ENCODE data around the gene SLC39A3. TPM values are rescaled to one million over a fixed set of nuclear protein-coding genes. Genes with fewer than 3 reads are reported as not detected.

The SLC39A3 gene
- total and polyA plus RNA-seq, 2 experiments from 2014 or later = 36.1 to 44.3 TPM

DNA sequence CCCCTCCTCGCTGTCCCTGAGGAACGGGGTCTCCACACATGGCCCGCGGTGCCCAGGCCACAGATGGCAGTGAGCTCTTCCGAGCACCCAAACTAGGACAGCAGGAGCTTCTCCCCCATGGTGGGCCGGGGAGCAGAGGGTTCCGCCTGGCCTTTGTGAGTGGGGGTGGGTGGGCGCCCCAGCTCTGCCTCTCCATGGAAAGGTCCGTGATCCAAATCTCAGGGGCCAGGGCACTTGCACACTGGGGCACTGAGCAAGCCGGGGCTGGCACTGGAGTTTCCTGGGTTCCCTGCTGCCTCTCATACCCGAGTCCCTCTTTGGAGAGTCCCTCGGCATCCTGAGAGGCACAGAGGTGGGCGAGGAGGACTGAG, 16.5 kb downstream of the SLC39A3 start:
- no peaks in the 10 kb centered on the region for H3K36me3 ChIP-seq (replicated peaks; ENCODE audit: insufficient read depth, low read depth)
- no peaks in the 10 kb centered on the region for H4K20me1 ChIP-seq (ENCODE audit: insufficient read depth, poor library complexity, severe bottlenecking)
- 88% methylated on average over 13 of the region's 13 CpGs for WGBS (ENCODE audit: low lambda C conversion rate, missing lambda C conversion rate)
- peaks cover 43% of the 10 kb centered on the region for H3K27me3 ChIP-seq
- TF ChIP-seq EZH2 (IDR thresholded peaks at IDR 0.05; ENCODE audit: borderline replicate concordance) = no peak
- TF ChIP-seq EZH2phosphoT487 (IDR thresholded peaks at IDR 0.05; ENCODE audit: low read depth, severe bottlenecking, unreplicated experiment) = no peak
- TF ChIP-seq, protein P1, sequence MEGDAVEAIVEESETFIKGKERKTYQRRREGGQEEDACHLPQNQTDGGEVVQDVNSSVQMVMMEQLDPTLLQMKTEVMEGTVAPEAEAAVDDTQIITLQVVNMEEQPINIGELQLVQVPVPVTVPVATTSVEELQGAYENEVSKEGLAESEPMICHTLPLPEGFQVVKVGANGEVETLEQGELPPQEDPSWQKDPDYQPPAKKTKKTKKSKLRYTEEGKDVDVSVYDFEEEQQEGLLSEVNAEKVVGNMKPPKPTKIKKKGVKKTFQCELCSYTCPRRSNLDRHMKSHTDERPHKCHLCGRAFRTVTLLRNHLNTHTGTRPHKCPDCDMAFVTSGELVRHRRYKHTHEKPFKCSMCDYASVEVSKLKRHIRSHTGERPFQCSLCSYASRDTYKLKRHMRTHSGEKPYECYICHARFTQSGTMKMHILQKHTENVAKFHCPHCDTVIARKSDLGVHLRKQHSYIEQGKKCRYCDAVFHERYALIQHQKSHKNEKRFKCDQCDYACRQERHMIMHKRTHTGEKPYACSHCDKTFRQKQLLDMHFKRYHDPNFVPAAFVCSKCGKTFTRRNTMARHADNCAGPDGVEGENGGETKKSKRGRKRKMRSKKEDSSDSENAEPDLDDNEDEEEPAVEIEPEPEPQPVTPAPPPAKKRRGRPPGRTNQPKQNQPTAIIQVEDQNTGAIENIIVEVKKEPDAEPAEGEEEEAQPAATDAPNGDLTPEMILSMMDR (IDR thresholded peaks at IDR 0.05; ENCODE audit: poor library complexity) = no peak
- no peak overlapping the region for H2AFZ ChIP-seq
- H3K79me2 ChIP-seq = no peaks in the 10 kb centered on the region
- no peaks in the 10 kb centered on the region for H3K9me3 ChIP-seq (ENCODE audit: low read depth)
- no peaks in the 10 kb centered on the region for H3K9me2 ChIP-seq (replicated peaks; ENCODE audit: insufficient read depth)
- peaks cover 5% of the 10 kb centered on the region for H3K4me1 ChIP-seq (ENCODE audit: insufficient read depth)
- no peak overlapping the region for H3K4me2 ChIP-seq
- no peak overlapping the region for H3K27ac ChIP-seq
- no peak overlapping the region for H3K4me3 ChIP-seq
- no peak for DNase-seq (ENCODE audit: low spot score)

GRCh38 chr19:2722541-2723344, 17.1 kb downstream of the SLC39A3 start:
- H2AFZ ChIP-seq = no peak overlapping the region
- H3K4me3 ChIP-seq = no peak overlapping the region
- H3K27me3 ChIP-seq = peaks cover 40% of the 10 kb centered on the region
- no peaks in the 10 kb centered on the region for H3K36me3 ChIP-seq (replicated peaks; ENCODE audit: insufficient read depth, low read depth)
- H3K27ac ChIP-seq = no peak overlapping the region
- 76% methylated on average over 28 of the region's 28 CpGs for WGBS (ENCODE audit: low lambda C conversion rate, missing lambda C conversion rate)
- no peaks in the 10 kb centered on the region for H3K79me2 ChIP-seq
- TF ChIP-seq, protein P1 (IDR thresholded peaks at IDR 0.05; ENCODE audit: poor library complexity) = no peak
- TF ChIP-seq EZH2phosphoT487 (IDR thresholded peaks at IDR 0.05; ENCODE audit: low read depth, severe bottlenecking, unreplicated experiment) (no peak), EZH2 (IDR thresholded peaks at IDR 0.05; ENCODE audit: borderline replicate concordance) (no peak)
- peaks cover 5% of the 10 kb centered on the region for H3K4me1 ChIP-seq (ENCODE audit: insufficient read depth)
- no peaks in the 10 kb centered on the region for H3K9me3 ChIP-seq (ENCODE audit: low read depth)
- no peaks in the 10 kb centered on the region for H3K9me2 ChIP-seq (replicated peaks; ENCODE audit: insufficient read depth)
- no peak overlapping the region for H3K4me2 ChIP-seq
- no peaks in the 10 kb centered on the region for H4K20me1 ChIP-seq (ENCODE audit: insufficient read depth, poor library complexity, severe bottlenecking)
- DNase-seq (ENCODE audit: low spot score) = peak; percentile 64

DNA sequence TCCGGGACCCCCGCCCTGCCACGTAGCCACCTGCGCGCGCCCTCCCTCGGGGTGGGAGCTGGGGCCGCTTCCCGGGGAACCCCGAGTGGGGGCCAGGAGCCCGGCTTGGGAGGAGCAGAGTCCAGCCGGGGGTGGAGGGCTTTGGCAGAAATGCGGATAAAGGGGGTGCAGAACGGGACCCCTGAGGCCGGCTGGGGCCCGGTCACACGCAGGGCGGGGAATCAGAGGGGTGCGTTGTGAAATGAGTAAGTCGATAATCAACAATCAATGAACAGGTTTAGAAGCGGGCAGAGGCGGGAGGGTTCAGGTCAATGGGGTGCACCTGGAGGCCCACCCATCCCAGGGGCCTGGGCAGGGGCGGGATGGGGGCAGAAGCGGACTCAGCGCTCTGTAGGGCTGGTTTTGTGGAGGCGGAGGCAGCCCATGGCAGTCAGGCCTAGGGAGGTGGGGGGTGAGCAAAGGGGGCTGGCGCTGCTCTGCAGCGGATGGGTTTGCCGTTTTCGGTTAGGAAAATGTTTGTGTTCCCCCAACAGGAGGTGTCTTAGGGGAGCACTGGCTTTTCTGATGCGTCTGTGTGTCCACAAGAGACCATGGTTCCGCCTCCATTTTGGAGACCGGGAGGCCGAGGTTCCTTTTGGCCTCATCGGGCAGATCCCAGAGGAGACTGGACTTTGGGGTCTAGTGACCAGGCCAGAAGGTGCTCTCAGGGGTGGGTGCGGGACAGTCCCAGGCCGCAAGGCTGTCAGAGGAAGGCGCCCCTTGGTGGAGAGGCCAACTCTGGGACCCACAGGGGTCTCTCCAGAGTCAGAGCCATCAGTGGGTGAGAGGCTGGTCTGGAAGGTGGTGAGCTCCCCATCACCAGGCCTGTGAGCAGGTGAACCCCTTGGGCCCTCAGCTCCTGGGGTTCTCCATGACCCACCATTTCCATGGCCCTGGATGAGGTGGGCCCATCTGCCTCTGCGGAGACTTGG, 18.0 kb downstream of the SLC39A3 start:
- TF ChIP-seq, protein P1 (IDR thresholded peaks at IDR 0.05; ENCODE audit: poor library complexity) = no peak
- peak; percentile 35 for TF ChIP-seq EZH2 (IDR thresholded peaks at IDR 0.05; ENCODE audit: borderline replicate concordance)
- Histone ChIP-seq H3K27me3 (peaks cover 31% of the 10 kb centered on the region), H2AFZ (peak overlapping the region; percentile 52), H3K79me2 (no peaks in the 10 kb centered on the region), H3K9me2 (replicated peaks; ENCODE audit: insufficient read depth) (no peaks in the 10 kb centered on the region), H3K27ac (no peak overlapping the region), H3K4me1 (ENCODE audit: insufficient read depth) (peaks cover 5% of the 10 kb centered on the region), H3K4me3 (no peak overlapping the region), H3K9me3 (ENCODE audit: low read depth) (no peaks in the 10 kb centered on the region), H3K36me3 (replicated peaks; ENCODE audit: insufficient read depth, low read depth) (no peaks in the 10 kb centered on the region), H4K20me1 (ENCODE audit: insufficient read depth, poor library complexity, severe bottlenecking) (no peaks in the 10 kb centered on the region), H3K4me2 (peak overlapping the region; percentile 86)
- WGBS (ENCODE audit: low lambda C conversion rate, missing lambda C conversion rate) = 38% methylated on average over 26 of the region's 39 CpGs
- DNase-seq (ENCODE audit: low spot score) = no peak
